Peyer's patch (tissue), 4 donors: Measurements from ENCODE around the gene SDF2L1.

Source experiments
- CTCF ChIP-seq, 6 experiments: fragments of 450-650 bp in 4 of 6; fragments of 200-600 bp in 2 of 6; sonication (generic) in 1 of 6; IDR thresholded peaks; one replicate each; pipeline ENCODE4 v1.5.1; 2017 to 2019; ENCODE audit warnings: antibody characterized with exemption in 6 of 6, mild to moderate bottlenecking in 3 of 6, moderate library complexity in 1 of 6
- POLR2A ChIP-seq, 2 donors: fragments of 450-650 bp; IDR thresholded peaks; one replicate each; pipeline ENCODE4 v1.5.1; 2017; ENCODE audit warnings: antibody characterized with exemption in 2 of 2, mild to moderate bottlenecking in 2 of 2, moderate library complexity in 2 of 2

DNA sequence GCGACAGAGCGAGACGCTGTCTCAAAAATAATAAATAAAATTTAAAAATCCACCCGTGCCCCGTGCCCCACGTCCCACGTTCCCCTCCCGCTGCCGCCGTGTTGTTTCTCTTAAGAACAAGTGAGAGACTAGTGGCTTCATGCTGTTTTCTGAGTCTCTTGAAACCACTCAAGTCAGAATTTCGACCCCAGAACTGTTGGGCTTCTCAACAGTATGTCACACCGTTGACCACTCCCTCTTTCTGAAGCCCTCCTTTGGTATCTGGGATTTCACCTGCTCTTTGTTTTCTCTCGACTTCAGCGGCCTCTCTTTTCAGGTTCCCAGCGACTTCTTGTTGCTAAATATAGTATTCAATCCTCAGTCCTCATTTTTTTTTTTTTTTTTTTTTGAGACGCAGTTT, 24.7 kb downstream of the SDF2L1 start:
- TF ChIP-seq CTCF (IDR thresholded peaks at IDR 0.05): no peak
- TF ChIP-seq POLR2A (IDR thresholded peaks at IDR 0.05): no peak
